NCI-H69 (cell line): ENCODE measurements around the gene SNAI3.

Experiments
- DNase-seq: peaks from one replicate; lab custom pipeline; 2025; lab: John Stamatoyannopoulos, UW

Gene SNAI3

GRCh38 chr16:88651276-88651988, 34.9 kb downstream of the SNAI3 start:
- peak; percentile 31 for DNase-seq

- peak; percentile 35 for DNase-seq
These were observed 35.5 kb downstream of the SNAI3 start, which contains the start of gene CYBA for GRCh38 chr16:88650749-88651275. CYBA (minus strand) TSS chr16:88651053; CDS start chr16:88651013, 40 bp downstream.

- DNase-seq = peak; percentile 28
These were observed 36.2 kb downstream of the SNAI3 start for GRCh38 chr16:88649924-88650748.

- DNase-seq = peak; percentile 71
These were observed 36.9 kb downstream of the SNAI3 start for GRCh38 chr16:88649195-88649923.

- no peak for DNase-seq
These were observed 38.9 kb downstream of the SNAI3 start for GRCh38 chr16:88647178-88648070.

GRCh38 chr16:88646345-88647034, 39.8 kb downstream of the SNAI3 start:
- no peak for DNase-seq

- no peak for DNase-seq
These were observed 40.4 kb downstream of the SNAI3 start for GRCh38 chr16:88645941-88646340.

- no peak for DNase-seq
These were observed 40.9 kb downstream of the SNAI3 start for GRCh38 chr16:88645455-88645854.

- DNase-seq = no peak
These were observed 42.7 kb downstream of the SNAI3 start for GRCh38 chr16:88643644-88643932.

- no peak for DNase-seq
These were observed 43.2 kb downstream of the SNAI3 start for GRCh38 chr16:88642881-88643643.

GRCh38 chr16:88640498-88641247, 45.6 kb downstream of the SNAI3 start:
- DNase-seq = no peak

- DNase-seq = no peak
These were observed 46.2 kb downstream of the SNAI3 start for GRCh38 chr16:88640039-88640495.

- DNase-seq = no peak
These were observed 46.9 kb downstream of the SNAI3 start for GRCh38 chr16:88639231-88640038.

GRCh38 chr16:88638323-88639230, 47.7 kb downstream of the SNAI3 start, which contains the start of gene IL17C:
IL17C (plus strand) TSS chr16:88638572; CDS start chr16:88638642, 70 bp downstream.
- DNase-seq = peak; percentile 81

GRCh38 chr16:88636488-88637265, 49.6 kb downstream of the SNAI3 start:
- DNase-seq = no peak

- peak; percentile 44 for DNase-seq
These were observed 50.5 kb downstream of the SNAI3 start for GRCh38 chr16:88635671-88636319.
